Hepatocyte (in vitro differentiated cells): ENCODE results near the gene NPAS3. TPM values are rescaled to one million over a fixed set of nuclear protein-coding genes. Genes with fewer than 3 reads are reported as not detected.

Experiments used
- DNase-seq: peaks from one replicate; pipeline ENCODE4 v3.0.0-alpha.2; 2016; ENCODE audit warnings: low spot score
- H2AFZ ChIP-seq: fragments of 200-600 bp; sonication (generic); 2 replicates; pipeline ENCODE4 v1.6.0; 2016; ENCODE audit warnings: antibody characterized with exemption, mild to moderate bottlenecking
- H3K27ac ChIP-seq: fragments of 200-600 bp; sonication (generic); 2 replicates; pipeline ENCODE4 v1.5.1; 2016; ENCODE audit warnings: mild to moderate bottlenecking
- H3K27me3 ChIP-seq: fragments of 200-600 bp; sonication (generic); 2 replicates; pipeline ENCODE4 v1.6.1; 2016
- H3K36me3 ChIP-seq: fragments of 200-600 bp; sonication (generic); replicated peaks from 2 replicates; pipeline ENCODE4 v1.5.1; 2016; ENCODE audit warnings: low read depth; ENCODE audit not compliant: insufficient read depth
- H3K4me1 ChIP-seq: fragments of 200-600 bp; sonication (generic); 2 replicates; pipeline ENCODE4 v1.5.1; 2016; ENCODE audit warnings: mild to moderate bottlenecking, moderate library complexity; ENCODE audit not compliant: insufficient read depth
- H3K4me2 ChIP-seq: fragments of 200-600 bp; sonication (generic); 2 replicates; pipeline ENCODE4 v1.6.0; 2016
- H3K4me3 ChIP-seq: fragments of 200-600 bp; sonication (generic); 2 replicates; pipeline ENCODE4 v1.5.1; 2016; ENCODE audit warnings: mild to moderate bottlenecking
- H3K79me2 ChIP-seq: fragments of 200-600 bp; sonication (generic); 2 replicates; pipeline ENCODE4 v1.6.0; 2017; ENCODE audit warnings: mild to moderate bottlenecking
- H3K9me2 ChIP-seq: fragments of 200-600 bp; sonication (generic); replicated peaks from 2 replicates; pipeline ENCODE4 v1.6.0; 2017; ENCODE audit warnings: mild to moderate bottlenecking; ENCODE audit not compliant: insufficient read depth
- H3K9me3 ChIP-seq: fragments of 200-600 bp; sonication (generic); 2 replicates; pipeline ENCODE4 v1.5.1; 2016; ENCODE audit warnings: low read depth, mild to moderate bottlenecking
- H4K20me1 ChIP-seq: fragments of 200-600 bp; sonication (generic); 2 replicates; pipeline ENCODE4 v1.6.0; 2016; ENCODE audit warnings: mild to moderate bottlenecking; ENCODE audit not compliant: insufficient read depth, poor library complexity, severe bottlenecking
- EZH2 ChIP-seq: fragments of 200-600 bp; sonication (generic); IDR thresholded peaks from 2 replicates; pipeline ENCODE4 v1.6.1; 2016; ENCODE audit warnings: antibody characterized with exemption, mild to moderate bottlenecking, borderline replicate concordance
- EZH2phosphoT487 ChIP-seq: fragments of 200-600 bp; sonication (generic); IDR thresholded peaks from one replicate; pipeline ENCODE4 v1.6.1; 2018; ENCODE audit warnings: antibody characterized with exemption, mild to moderate bottlenecking, low read depth, moderate library complexity; ENCODE audit not compliant: unreplicated experiment, severe bottlenecking
- WGBS: methylation state at CpG from one replicate; pipeline ENCODE4 v1.1.6; 2016; ENCODE audit warnings: low lambda C conversion rate; ENCODE audit errors: missing lambda C conversion rate; 5-methylcytosine and 5-hydroxymethylcytosine counted together
- polyA plus RNA-seq: library from polyadenylated mRNA; unstranded; fragments of >200 nt; fragmentation: Nextera tagmentation; extraction: Ambion mirVana; gene quantifications from 2 replicates; pipeline ENCODE4 v1.2.1, GENCODE V29; 2016
- total RNA-seq: library from RNA; depleted of rRNA; stranded (reverse); fragments of >200 nt; gene quantifications from 2 replicates; pipeline ENCODE4 v1.2.3, GENCODE V29; 2014
- TF ChIP-seq, protein P1 (sequence below): fragments of 200-600 bp; sonication (generic); IDR thresholded peaks from 2 replicates; pipeline ENCODE4 v1.5.1; 2016; ENCODE audit warnings: antibody characterized with exemption, mild to moderate bottlenecking; ENCODE audit not compliant: poor library complexity

Gene NPAS3
- total and polyA plus RNA-seq, 2 experiments from 2014 or later = 0.11 to 1.1 TPM

DNA sequence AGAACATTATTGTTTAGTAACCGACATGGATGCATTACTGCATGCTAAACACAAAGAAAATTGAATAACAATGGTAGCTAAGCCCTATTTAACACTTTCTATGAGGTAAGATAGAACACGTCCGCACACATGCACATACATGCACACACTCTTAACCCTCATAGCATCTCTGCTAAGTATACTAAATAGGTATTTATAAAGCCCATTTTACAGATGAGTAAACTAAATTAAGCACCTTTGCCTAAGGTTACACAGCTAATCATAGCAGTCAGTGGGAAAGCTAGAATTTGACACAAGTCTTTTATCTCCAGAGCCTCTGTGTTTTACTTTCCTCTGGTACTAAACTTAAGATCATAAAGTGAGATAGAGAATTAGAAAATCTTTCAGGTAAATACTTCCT, 577.2 kb downstream of the NPAS3 start:
- Histone ChIP-seq H3K4me1 (no peaks in the 10 kb centered on the region), H3K9me3 (no peaks in the 10 kb centered on the region), H3K4me3 (no peak overlapping the region), H3K27me3 (no peaks in the 10 kb centered on the region), H4K20me1 (no peaks in the 10 kb centered on the region), H3K9me2 (no peaks in the 10 kb centered on the region), H3K79me2 (no peaks in the 10 kb centered on the region), H3K4me2 (no peak overlapping the region), H3K36me3 (no peaks in the 10 kb centered on the region), H3K27ac (no peak overlapping the region), H2AFZ (no peak overlapping the region)
- DNase-seq = no peak
- WGBS = 92% methylated on average over 3 of the region's 3 CpGs
- TF ChIP-seq, protein P1, sequence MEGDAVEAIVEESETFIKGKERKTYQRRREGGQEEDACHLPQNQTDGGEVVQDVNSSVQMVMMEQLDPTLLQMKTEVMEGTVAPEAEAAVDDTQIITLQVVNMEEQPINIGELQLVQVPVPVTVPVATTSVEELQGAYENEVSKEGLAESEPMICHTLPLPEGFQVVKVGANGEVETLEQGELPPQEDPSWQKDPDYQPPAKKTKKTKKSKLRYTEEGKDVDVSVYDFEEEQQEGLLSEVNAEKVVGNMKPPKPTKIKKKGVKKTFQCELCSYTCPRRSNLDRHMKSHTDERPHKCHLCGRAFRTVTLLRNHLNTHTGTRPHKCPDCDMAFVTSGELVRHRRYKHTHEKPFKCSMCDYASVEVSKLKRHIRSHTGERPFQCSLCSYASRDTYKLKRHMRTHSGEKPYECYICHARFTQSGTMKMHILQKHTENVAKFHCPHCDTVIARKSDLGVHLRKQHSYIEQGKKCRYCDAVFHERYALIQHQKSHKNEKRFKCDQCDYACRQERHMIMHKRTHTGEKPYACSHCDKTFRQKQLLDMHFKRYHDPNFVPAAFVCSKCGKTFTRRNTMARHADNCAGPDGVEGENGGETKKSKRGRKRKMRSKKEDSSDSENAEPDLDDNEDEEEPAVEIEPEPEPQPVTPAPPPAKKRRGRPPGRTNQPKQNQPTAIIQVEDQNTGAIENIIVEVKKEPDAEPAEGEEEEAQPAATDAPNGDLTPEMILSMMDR = no peak
- TF ChIP-seq EZH2phosphoT487 = no peak
- no peak for TF ChIP-seq EZH2

DNA sequence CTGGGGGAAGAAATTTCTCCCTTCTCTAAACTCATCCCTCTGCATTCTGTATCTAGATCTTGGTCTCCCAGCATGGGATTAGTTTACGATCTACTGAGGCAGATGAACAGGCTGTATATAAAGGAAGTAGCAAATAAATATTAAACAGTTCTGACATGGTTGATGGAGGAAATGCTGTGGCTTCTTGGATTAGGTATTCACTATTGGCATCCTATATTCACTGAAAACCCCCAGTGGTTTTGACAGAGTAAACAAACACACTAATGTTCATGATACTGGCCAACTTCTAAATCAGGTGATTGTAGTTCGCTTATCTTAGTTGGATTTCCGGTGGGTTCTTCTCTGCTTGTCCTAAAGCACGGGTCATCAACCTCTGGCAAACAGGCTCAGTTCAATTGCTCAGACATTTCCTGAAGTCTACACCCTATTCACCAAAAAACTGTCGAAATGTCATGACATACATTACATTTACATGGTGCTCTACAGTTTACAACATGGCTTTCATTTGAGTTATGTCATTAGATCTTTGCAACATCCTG, 578.3 kb downstream of the NPAS3 start:
- Histone ChIP-seq H3K4me1 (no peaks in the 10 kb centered on the region), H3K4me3 (no peak overlapping the region), H3K9me3 (no peaks in the 10 kb centered on the region), H3K79me2 (no peaks in the 10 kb centered on the region), H3K27me3 (no peaks in the 10 kb centered on the region), H3K36me3 (no peaks in the 10 kb centered on the region), H3K27ac (no peak overlapping the region), H3K4me2 (no peak overlapping the region), H4K20me1 (no peaks in the 10 kb centered on the region), H2AFZ (no peak overlapping the region), H3K9me2 (no peaks in the 10 kb centered on the region)
- TF ChIP-seq, protein P1 = no peak
- TF ChIP-seq EZH2 (no peak), EZH2phosphoT487 (no peak)
- no peak for DNase-seq
- 90% methylated on average over 5 of the region's 5 CpGs for WGBS

DNA sequence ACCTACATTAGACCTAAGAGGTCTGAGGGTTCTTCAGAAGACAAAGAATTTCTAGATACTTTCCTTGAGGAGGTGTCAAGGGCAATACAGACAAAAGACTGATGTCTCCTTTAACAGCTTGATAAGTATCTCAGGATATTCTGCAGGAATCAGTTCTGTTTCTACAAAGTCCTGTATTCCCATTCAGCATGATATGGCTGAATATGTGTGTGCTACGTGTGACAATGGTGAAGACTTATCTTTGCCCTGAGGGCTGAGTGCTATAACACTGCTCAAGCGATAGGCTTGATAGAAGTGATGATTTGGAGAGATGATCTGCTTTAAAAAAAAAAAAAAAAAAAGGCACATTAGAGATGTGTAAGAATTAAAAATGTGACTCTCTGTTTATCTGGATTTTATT, 582.5 kb downstream of the NPAS3 start:
- 49% methylated on average over 2 of the region's 2 CpGs for WGBS

More for the DNA sequence above, 582.5 kb downstream of the NPAS3 start:
- Histone ChIP-seq H3K27ac (no peak overlapping the region), H3K27me3 (no peaks in the 10 kb centered on the region), H2AFZ (no peak overlapping the region), H3K9me2 (no peaks in the 10 kb centered on the region), H4K20me1 (no peaks in the 10 kb centered on the region), H3K79me2 (no peaks in the 10 kb centered on the region), H3K4me3 (no peak overlapping the region), H3K4me2 (no peak overlapping the region), H3K4me1 (no peaks in the 10 kb centered on the region), H3K9me3 (no peaks in the 10 kb centered on the region), H3K36me3 (no peaks in the 10 kb centered on the region)
- DNase-seq = no peak
- TF ChIP-seq, protein P1 = no peak
- TF ChIP-seq EZH2 (no peak), EZH2phosphoT487 (no peak)
